Femur (tissue), 1 donor: ENCODE data around the gene VPS35.
"Not testable (repeated sequence)": the region's sequence is repeated elsewhere in the genome, so short reads cannot be mapped to it uniquely, and the experiment has no call there.

Source experiments
- DNase-seq: peaks from one replicate; pipeline ENCODE4 v3.0.0-alpha.2; 2017

VPS35 gene

GRCh38 chr16:46711106-46712058 lies 22.4 kb upstream of the VPS35 start:
- no peak for DNase-seq

GRCh38 chr16:46709469-46710005 lies 20.6 kb upstream of the VPS35 start:
- DNase-seq, result no peak

GRCh38 chr16:46706642-46707041 lies 17.7 kb upstream of the VPS35 start:
- DNase-seq, result no peak

- no peak for DNase-seq
These were observed 13.1 kb upstream of the VPS35 start for GRCh38 chr16:46702030-46702429.

GRCh38 chr16:46701615-46702014 lies 12.6 kb upstream of the VPS35 start:
- no peak for DNase-seq

GRCh38 chr16:46700048-46700447 lies 11.1 kb upstream of the VPS35 start:
- no peak for DNase-seq

GRCh38 chr16:46696957-46697356 lies 8.0 kb upstream of the VPS35 start:
- no peak for DNase-seq

- no peak for DNase-seq
These were observed 7.0 kb upstream of the VPS35 start for GRCh38 chr16:46695937-46696336.

DNA sequence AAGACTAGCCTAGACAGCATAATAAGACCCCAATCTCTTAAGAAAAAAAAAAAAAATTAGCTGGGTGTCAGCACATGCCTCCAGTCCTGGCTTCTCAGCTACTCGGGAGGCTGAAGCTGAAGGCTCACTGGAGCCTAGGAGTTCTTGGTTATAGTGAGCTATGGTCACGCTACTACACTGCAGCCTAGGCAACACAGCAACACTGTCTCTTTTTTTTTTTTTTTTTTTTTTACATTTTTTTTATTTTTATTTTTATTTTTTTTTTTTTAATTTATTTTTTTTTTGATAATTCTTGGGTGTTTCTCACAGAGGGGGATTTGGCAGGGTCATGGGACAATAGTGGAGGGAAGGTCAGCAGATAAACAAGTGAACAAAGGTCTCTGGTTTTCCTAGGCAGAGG lies 4.6 kb upstream of the VPS35 start:
- DNase-seq, result no peak

- no peak for DNase-seq
These were observed 2.7 kb upstream of the VPS35 start for GRCh38 chr16:46691726-46692125.

DNA sequence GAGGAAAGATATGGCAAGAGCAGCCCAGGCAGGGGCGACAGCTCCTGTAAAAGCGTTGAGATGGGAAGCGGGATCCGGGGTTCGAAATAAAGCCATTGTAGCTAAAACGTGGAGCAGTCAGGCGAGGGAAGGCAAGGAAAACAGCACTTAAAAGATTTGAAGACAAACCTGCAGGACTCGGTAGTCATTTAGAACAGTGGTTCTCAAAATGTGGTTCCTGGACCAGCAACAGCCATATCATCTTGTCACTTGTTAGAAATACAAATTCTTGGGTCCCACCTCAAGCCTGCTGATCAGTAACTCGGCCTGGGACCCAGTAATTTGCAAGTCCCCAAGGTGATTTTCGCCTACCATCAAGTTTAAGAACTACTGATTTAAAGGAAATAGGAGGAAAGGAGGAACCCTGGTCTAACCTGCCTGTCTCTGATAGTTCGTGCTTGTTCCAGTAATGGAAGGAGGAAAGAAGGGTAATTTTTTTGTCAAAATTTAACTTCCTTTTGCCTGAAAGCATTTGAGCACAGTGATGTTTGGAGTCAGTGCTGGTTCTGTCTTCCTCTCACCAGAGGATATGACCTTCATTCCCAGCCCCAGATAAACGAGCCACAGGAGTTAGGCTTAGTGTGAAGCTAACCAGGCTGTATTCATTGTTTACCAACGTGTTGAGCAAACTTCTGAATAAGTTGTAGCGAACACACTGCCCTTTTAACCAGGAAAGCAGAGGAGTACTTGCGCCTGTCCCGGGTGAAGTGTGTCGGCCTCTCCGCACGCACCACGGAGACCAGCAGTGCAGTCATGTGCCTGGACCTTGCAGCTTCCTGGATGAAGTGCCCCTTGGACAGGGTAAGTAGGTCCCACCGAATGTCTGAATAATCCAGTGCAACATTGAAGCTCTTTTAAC lies 1.6 kb upstream of the VPS35 start:
- no peak for DNase-seq

- peak; percentile 98 for DNase-seq
These were observed 645 bp upstream of the VPS35 start, which contains the start of gene ORC6 for GRCh38 chr16:46689365-46690280. ORC6 (plus strand) TSS chr16:46689659; CDS start chr16:46689706, 47 bp downstream.

GRCh38 chr16:46688101-46688653 lies 801 bp downstream of the VPS35 start:
- peak; percentile 64 for DNase-seq

GRCh38 chr16:46687486-46687885 lies 1.5 kb downstream of the VPS35 start:
- DNase-seq, result no peak

GRCh38 chr16:46686815-46687473 lies 2.0 kb downstream of the VPS35 start:
- DNase-seq, result no peak

DNA sequence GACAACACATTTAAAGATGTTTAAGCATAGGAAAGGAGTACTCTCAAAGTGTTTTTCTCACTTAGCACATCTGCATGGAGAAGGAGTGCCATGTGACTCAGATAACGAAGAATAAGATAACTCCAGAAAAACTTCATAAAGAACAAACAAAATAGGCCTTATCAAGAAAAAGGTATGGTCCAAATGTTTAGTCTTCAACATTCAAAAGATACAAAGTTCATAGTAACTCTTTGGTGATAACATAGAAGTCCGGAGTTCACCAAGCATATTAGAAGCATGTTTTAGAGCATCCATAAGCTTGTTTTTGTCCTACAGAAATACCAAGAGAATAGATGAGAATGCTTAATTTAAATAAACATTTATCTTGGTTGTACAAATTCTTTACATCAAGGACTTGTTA lies 7.1 kb downstream of the VPS35 start:
- not testable (repeated sequence) for DNase-seq

DNA sequence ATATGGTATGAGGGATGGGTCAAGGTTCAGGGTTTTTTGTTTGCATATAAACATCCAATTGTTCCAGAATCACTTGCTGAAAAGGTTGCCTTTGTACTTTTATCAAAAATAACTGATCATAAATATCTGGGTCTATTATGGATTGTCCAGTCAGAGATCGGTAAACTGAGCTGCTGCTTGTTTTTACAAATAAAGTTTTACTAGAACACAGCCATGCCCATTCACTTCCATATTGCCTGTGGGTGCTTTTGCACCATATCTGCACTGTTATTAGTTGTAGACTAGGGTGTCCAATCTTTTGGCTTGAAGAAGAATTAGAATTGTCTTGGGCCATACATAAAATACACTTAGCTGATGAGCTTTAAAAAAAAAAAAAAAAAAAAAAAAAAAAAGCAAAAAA lies 11.0 kb downstream of the VPS35 start:
- not testable (repeated sequence) for DNase-seq

DNA sequence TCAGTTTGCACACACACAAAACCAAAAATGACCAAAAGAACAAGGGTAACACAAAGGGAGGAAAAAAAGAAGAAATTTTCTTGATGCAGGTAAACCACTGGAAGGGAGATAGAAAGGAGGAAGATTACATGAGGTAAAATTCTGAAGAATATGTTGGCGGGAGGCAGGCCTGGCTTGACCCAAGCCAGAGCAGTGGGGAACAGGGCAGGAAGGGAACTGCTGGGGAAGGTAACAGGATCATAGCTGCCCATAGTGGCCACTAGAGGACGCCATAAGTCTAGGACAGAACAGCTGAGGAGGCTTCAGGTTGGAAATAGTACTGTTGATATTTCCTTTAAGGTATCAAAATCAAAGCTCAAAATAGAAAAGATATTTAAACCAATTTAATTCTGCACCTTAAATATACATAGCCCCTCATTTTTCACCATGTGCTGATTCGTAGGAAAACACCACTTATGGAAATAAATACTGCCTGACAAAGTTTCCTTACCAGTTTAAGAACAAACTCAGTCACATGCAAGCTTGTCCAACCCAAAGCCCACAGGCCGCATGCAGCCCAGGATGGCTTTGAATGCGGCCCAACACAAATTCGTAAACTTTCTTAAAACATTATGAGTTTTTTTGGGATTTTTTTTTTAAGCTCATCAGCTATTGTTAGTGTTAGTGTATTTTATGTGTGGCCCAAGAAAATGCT lies 15.5 kb downstream of the VPS35 start:
- DNase-seq, result no peak

DNA sequence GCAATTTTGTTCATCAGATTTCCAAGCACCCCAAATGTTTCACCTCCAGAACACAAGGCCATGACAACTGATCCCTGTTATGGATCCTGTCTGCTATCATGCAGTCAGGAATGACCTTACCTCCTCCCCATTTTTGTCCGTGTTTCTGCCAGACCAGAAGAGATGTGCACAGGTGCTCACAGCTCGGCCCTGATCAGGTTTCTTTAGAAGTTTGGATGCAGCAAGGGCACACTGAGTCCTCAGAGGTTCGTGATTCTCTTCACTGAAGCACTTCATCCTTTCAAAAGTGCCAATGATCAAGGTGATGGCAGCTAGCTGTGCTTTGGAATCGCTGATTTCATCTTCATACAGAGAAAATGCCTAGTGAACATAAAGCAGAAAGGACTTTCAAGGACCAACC lies 26.9 kb downstream of the VPS35 start:
- DNase-seq, result no peak

GRCh38 chr16:46658925-46659324 lies 30.1 kb downstream of the VPS35 start:
- DNase-seq, result peak; percentile 62

- no peak for DNase-seq
These were observed 37.7 kb downstream of the VPS35 start for GRCh38 chr16:46651305-46651704.
